Measurements from ENCODE around the gene GPRC5D.

Gene GPRC5D

GRCh38 chr12:12903642-12904609, 48.0 kb downstream of the GPRC5D start:
- DNase-seq = no peak

GRCh38 chr12:12902036-12902435, 49.9 kb downstream of the GPRC5D start:
- DNase-seq = no peak

GRCh38 chr12:12901158-12901791, 50.7 kb downstream of the GPRC5D start:
- no peak for DNase-seq

- no peak for DNase-seq
These were observed 51.2 kb downstream of the GPRC5D start for GRCh38 chr12:12900786-12901157.

GRCh38 chr12:12899530-12900380, 52.2 kb downstream of the GPRC5D start:
- no peak for DNase-seq

GRCh38 chr12:12898911-12899511, 53.0 kb downstream of the GPRC5D start:
- DNase-seq = no peak

- no peak for DNase-seq
These were observed 53.7 kb downstream of the GPRC5D start for GRCh38 chr12:12898136-12898717.

GRCh38 chr12:12897302-12897701, 54.7 kb downstream of the GPRC5D start:
- no peak for DNase-seq

- DNase-seq = no peak
These were observed 55.7 kb downstream of the GPRC5D start for GRCh38 chr12:12896260-12896659.

- no peak for DNase-seq
These were observed 58.5 kb downstream of the GPRC5D start for GRCh38 chr12:12893438-12893837.

- DNase-seq = no peak
These were observed 59.3 kb downstream of the GPRC5D start for GRCh38 chr12:12892681-12893141.

- no peak for DNase-seq
These were observed 60.1 kb downstream of the GPRC5D start for GRCh38 chr12:12891881-12892355.

- no peak for DNase-seq
These were observed 60.7 kb downstream of the GPRC5D start, which contains the start of gene GPRC5A for GRCh38 chr12:12891080-12891880. Gene GPRC5A, plus strand, starts transcription at chr12:12891562. Its CDS starts 16,688 bp downstream, at chr12:12908250.

Data from NCI-H774 (cell line).